Measurements from ENCODE around the gene FUT7.

Gene FUT7

DNA sequence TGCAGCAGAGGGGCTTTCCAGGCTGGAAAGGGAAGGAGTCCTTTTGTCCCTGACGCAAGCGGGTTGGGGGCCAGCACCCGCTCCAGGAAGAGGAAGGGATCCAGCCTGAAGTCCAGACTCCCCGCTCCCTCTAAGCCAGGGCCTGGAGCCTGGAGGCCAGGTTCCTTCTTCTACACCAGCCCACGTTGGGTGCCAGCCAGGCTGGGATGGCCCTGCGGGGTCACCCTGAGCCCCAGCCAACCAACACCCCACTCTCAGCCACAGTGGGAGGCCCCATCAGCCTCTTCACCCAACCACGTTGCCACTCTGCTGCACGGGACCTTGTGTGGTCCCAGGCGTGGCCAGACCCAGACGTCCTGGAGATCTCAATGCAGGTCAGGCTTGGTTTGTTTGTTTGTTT lies 970 bp upstream of the FUT7 start:
- peak; percentile 76 for DNase-seq

DNA sequence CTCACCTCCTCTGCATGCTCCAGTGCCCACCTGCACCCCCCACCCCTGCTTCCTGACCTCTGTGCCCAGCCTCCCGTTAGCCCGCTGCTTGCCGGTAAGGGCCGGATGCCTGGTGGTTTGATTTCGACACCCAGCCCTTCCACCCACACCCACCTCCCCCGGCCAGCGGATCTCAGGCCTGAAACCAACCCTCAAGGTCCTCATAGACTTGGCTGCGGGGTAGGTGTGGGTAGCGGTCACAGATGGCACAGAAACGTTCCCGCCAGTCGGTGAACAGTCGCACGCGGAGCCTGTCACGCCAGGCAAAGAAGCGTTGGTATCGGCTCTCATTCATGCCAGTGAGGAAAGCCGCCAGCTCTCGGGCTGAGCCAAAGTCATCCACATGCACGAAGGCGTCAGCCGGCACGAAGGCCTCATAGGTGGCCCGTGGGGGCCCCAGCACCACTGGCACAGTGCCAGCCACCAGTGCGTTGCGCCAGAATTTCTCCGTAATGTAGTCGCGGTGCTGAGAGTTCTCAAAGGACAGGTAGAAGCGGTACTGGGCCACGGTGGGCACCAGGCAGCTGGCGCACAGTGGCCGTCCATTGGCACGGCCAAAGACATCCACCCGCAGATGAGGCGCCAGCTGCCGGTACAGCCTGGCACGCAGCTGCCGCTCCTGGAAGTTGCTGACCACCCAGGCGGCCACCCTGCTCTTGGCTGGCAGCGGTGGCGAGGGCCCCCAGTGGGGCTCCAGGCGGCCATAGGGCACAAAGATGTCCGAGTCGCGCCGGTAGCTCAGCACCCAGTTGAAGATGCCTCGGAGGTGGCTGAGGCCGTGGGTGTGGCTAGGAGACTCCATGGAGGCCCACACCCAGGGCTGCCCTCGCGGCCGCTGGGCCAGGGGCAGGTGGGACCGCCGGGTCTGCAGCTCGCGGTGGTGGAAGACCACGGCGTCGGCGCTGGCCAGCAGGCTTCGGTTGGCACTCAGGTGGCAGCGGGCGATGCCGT lies 1.1 kb downstream of the FUT7 start:
- DNase-seq: peak; percentile 85

DNA sequence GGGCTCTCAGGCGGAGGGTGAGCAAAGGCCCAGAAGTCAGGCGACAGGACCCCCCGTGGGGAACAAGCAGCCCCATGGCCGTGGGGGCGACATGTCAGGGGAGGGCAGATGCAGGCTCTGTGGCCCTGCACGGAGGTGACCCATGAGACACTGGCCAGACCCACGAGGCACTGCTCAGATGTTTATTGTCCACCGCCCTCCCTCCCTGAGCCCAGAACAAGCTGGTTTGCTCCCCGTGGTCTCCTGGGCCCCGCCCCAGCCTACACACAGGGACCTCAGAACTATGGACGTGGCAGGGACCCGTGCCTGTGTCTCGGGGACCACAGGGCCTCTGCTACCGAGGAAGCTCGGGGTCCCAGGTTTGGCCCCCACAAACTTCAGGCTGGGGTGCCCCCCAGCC lies 1.9 kb downstream of the FUT7 start:
- peak; percentile 49 for DNase-seq

DNA sequence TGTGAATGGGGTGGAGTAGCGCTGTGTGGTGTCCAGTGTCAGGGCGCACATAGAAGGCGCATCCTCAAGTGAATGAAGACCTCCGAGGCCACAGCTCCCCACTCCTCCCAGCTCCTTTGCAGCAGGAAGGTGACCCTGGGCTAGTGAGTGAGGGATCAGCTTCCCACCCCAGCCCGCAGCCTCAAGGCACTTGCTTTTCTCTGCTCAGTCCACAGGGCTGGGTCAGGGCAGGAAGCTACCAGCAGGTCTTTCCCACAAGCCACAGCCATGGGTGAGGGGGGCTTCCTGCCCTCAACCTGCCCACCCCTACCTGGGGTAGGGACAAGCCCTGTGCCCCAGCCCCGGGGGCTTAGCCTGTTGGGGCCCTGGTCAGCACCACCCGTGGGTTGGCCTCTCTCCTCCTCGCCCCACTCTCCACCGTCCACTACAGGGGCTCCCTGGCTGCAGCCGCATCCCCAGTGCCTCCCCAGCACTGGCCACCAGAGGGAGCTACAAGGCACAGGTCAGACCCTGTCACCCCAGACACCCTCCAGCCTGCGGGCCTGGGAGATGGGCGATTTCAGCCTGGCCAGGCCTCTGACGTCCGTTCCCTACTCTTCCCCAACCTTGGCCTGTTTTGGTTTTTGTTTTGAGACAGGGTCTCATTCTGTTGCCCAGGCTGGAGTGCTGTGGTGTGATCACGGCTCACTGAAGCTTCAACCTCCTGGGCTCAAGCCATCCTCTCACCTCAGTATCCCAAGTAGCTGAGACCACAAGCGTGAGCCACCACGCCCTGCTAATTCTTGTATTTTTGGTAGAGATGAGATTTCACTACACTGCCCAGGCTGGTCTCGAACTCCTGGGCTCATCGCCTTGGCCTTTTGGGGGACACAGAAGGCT lies 2.6 kb downstream of the FUT7 start:
- peak; percentile 83 for DNase-seq

DNA sequence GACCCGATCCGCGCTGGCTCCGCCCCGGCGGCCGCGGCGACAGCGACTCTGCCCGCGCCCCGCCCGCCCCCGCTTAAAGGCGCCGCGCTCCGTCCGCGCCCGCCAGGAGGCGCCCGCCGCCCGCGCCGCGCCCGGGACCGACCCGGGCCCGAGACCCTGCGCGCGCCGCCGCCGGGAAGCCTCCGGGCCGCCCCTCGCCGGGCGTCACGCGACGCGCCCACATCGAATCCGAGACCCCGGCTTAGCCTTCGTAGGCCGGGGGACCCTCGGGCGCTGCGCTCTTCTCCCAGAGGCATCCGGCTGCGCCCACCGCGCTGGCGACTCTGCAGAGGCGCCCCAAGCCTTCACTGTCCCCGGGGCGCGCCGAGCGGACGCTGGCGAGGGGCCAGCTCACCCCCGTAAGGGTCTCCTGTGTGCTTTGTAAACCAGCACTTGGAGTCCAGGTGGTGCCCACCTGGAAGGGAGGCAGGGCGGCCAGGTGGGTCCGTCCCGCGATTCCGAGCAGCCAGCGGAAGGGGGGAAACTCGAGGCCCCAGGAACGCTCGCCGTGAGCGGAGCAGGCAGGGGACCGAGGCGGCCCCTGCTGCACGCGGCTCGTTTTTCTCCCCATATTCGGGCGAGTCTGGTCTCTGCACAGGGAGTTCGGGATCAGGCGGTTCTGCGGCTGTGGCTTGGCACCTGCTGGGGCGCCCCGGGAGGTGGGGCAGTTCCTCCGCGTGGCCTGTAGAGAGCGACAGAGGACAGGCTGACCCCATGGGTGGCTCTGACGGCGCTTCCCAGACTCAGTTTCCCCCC lies 3.4 kb downstream of the FUT7 start:
- peak; percentile 80 for DNase-seq

DNA sequence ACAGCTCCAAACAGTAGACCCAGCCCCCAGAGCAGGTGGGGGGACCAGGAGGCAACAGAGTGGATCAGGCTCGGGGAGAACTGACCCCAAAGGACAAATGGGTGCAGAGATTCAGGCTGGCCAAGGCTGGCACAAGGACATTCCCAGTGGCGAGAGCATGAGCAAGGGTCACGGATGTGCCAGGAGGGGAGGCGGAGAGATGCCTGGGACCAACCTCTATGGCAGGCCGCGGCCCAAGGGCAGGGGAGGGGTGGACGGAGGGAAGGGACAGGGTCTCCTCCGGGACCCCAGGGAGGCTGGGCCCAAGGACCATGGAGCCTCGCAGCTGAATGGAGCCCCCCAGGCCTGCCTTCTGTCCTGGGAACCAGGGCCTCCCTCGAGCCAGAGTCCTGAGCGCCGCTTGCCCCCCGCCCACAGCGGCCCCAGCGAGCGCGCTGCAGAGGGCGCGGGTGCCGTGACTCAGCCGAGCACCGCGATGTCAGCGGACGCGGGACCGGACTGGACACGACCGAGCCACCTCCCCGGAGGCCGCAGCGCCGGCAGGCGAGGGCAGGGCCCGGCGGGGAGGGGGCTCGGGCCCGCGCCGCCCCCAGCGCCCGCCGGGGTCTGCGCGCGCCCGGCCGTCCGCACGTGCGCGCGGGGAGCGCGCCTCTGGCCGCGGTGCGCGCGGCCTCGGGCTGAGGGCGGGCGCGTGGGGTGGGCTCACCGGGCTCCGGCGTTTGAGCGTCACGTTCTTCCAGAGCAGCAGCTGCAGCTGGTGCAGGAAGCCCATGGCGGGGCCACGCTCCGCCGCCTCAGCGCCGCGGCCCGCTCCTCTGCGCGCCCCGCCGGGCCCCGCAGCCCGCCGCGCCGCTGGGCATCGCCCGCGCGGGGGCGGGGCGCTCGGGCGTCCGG lies 4.3 kb downstream of the FUT7 start, which contains the start of gene ABCA2:
Gene ABCA2, minus strand, starts transcription at position 869 of the 894 bp plus-strand sequence. Its CDS starts 97 bp downstream, at position 772.
- no peak for DNase-seq

DNA sequence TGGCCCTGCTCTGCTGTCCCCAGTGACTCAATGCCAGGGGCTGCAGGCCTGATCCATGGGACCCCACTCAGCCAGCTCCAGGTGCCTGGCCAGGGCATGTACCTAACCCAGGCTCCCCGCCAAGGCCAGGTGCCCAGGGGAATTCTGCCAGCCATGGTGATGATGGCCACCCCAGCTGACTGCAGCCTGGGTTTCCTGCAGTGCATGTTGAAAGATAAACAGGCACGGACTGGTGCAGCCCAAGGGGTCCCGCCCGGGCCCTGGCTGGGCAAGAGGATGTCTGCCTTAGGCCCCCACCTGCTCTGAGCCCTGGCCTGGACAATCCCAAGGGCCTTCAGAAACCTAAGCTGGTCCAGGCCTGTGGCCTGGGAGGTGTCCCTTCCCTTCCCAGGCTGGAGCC lies 5.1 kb downstream of the FUT7 start:
- no peak for DNase-seq

DNA sequence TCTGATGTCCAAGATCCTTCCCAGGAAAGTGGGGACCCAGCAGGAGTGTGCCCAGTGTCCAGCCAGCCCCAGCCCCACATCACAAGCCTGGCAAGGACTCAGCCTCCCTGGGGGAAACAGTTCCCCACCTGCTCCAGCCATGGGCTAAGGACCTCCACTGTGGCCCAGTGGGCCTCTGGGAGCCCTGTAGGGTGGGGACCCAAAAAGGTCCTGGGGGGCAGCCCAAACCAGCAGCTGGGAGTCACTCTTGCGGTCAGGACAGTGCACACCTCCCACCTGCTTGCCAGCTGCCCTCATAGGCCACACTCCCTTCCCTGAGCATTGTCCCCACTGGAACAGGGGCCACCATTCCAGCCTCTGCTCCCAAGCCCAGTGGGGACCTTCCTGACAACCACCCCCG lies 5.5 kb downstream of the FUT7 start:
- no peak for DNase-seq

DNA sequence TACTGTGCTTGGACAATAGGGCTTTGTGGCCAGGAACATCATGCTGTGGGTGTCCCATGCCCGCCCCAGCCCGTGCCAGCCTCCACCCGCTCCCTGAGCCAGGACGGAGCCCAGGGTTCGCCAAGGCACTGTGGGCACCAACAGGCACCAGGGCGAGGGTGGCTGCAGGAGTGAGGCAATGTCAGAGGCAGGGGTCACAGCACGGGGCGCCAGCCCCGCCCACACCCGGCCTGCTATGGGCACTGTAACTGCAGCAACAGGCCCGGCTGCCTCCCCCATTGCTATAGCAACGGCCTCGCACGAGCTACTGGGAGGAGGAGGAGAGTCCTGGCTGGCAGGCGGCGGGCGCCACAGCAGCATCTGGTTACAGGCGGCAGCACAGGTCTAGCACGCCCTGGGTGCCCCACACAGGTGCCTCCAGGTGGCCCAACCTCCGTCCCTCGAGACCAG lies 6.3 kb downstream of the FUT7 start:
- DNase-seq: no peak

DNA sequence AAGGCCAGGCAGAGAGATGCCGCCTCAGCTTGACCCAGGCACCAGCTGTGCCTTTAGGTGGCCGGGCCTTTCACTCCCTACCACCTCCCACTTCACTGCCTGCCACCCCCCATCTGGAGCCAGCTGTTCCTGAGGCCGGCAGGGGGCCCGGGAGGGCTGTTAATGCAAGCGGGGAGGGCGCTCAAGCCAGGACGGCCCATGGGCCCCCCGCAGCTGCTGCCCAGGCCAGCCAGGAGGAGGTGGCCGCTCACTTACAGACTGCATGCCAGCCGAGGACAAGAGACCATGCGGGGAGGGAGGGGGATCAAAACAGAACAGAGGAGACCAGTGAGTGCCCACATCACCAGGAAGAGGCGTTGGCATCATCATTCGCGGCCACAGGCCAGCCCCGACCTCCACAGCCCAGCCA lies 8.3 kb downstream of the FUT7 start:
- DNase-seq: no peak

DNA sequence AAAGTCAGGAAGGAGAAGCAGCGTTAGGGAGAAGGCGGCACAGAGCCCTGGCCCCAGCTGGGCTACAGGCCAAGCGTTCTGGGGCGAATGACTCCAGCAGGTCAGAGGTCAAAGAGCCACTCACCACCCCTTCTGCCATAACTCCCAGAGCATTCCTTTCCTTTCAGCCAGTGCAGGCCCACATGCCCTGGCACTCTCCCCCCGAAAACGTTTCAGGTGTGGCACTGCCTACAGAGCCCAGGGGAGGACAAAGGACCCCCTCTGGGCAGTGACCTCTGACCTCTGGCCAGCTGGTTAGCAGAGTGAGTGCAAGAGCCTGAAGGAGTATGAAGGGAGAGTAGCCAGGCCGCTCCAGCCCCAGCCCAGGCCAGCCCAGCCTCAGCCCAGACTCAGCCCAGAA lies 8.7 kb downstream of the FUT7 start:
- no peak for DNase-seq

DNA sequence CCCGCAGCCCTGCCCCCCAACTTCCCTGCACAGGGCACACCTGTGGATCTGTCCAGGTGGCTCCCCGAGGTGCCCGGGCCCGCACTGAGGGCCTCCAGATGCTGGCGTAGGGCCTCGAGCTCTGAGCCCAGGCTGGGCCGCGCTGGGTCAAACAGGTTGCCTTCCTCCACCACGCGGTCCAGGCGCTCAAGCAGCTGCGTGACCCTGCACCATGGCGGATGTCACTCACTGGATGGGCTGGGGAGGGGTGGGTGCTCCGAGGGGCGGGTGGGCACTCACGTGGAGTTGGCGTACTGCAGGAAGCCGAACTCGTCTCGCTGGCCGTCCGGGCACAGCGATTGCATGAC lies 9.3 kb downstream of the FUT7 start:
- DNase-seq: no peak

DNA sequence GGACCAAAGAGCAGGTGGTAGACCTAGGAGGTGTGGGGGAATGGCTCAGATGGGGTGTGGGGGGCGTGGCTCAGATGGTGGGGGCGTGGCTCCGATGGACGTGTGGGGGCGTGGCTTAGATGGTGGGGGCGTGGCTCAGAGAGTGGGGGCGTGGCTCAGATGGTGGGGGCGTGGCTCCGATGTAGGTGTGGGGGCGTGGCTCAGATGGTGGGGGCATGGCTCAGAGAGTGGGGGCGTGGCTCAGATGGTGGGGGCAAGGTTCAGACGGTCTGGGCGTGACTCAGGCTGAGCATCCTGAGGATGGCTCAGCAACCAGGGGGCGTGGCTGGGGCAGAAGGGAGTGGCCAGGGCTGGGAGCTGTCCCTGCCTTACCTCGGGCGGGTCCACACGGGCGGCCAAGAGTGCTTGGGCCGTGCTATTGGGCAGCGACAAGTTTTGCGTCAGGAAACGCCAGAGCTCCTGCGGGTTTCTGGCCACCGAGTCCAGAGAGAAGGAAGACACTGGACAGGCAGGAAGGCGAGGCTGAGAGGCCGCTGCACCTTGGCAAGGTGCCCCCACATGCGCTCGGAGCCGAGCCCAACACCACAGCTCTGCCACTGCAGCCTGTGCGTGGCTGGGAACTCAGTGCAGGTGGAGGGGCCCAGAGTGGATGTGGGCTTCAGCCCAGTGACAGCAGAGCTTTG lies 9.8 kb downstream of the FUT7 start:
- peak; percentile 96 for DNase-seq

DNA sequence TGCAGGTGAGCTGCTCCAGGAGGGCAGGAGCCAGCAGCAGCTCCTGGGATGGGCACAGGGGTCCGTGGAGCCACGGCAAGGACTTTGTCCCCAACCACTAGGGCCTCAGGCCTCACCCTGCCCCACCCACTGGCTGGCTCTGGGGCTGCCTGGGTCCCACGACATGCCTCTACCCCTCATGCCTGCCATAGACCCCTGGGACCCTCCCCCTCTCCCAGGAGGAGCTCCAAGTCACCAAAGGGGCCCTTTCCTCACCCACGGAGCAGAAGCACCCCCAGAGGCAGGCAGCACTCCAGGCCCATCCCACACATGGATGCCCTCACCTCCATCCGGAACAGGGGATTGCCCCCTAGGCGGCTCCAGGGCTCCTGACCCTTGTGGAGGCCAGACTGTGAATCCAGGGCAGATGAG lies 10.3 kb downstream of the FUT7 start:
- no peak for DNase-seq

DNA sequence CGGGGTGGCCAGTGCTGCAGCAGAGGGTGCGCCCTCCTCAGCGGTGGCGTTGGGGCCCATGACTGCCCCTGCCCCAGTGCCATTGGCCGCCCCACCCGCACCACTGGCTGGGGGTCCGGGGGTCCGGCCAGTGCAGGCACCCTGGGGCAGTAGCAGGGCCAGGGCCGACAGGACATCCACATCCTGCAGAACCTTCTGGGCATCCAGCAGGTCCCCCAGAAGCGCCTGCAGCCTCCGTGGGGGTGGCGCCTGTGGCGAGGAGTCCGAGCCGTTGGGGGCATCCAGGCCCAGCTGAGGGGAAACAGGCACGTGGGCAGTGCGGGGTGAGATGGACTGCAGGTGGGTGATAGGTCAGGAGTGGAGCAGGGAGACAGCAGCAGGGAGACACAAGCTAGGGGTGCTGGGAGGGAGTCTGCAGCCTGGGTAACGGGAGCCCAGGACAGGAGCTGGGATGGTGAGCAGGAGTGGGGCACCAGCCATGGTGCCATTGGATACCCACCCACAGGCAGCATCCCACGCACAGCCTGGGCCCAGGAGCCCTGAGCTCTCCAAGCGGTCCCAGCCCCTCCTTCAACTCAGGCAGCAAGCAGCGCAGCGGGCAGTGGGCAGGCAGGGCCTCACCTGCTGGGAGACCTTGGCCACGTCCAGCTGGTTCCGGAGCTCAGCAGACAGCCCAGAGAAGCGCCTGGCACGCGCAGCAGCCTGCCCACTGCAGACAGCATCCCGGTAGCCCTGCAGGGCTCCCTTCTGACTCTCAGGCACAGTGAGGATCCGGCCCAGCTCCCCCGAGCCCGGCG lies 10.9 kb downstream of the FUT7 start:
- no peak for DNase-seq

DNA sequence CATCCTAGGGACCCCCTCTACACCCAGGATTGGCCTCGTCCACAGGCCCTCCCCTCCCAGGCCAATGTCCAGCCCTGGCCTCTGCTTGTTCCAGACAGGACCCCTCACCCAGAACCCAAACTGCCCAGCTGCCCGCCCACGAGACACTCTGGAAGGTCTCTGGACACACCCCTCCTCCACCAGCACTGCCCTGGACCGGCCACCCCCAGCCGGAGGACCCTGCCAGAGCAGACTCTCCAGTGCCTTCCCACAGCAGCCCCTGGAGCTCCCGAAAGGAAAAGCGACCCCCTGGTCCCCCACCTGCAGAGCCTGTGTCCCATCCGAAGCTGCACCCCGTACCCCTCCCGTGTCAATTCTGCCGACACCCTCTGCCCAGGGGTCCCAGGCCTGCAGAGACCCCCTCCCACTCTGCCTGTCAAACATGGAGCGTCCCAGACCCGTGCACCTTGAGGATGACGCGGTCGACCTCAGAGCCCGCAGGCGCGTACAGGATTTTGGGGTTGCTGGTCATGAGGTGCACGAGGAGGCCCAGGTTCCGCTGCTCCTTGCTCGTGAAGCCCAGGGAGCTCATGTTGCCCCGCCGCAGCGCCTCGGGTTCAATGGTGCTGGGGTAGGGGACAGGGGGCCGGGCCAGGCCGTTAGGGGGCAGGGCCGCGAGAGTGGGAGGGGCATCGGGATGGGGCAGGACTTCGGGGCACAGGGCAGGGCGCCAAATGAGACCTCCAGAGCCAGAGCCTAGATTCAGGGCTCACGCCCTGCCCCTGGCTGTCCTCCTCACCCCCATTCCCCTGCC lies 11.8 kb downstream of the FUT7 start:
- no peak for DNase-seq

DNA sequence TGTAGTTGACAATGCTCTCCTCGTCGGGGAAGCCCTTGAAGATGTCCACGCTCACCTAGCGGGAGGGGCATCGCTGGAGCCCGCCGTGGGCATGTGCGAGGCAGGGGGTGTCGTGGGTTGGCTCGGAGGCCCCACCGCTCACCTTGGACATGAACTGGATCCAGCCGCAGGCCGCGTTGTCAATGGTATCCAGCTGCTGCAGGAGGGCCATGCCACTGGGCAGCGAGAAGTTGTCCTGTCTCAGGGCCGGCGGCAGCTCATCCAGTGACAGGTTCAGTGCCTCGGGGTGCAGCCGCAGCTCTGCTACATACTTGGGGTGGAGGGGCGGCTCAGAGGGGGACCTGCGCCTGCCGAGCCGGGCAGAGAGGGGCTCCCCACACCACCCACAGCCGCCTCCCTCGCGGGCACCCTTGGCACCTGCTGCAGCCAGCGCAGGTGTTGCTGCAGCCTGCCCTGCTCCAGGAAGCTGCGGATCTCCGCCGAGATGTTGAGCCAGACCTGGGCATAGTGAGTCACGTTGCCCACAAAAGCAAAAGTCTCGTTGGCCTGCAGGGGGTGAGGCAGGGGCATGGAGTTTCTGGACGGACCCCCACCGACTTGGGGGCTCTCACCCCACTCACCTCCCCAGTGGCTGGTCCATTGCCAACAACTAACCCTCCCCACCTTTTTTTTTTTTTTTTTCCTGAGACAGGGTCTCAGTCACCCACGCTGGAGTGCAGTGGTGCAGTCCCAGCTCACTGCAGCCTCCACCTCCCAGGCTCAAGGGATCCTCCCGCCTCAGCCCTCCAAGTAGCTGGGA lies 12.9 kb downstream of the FUT7 start:
- DNase-seq: no peak

DNA sequence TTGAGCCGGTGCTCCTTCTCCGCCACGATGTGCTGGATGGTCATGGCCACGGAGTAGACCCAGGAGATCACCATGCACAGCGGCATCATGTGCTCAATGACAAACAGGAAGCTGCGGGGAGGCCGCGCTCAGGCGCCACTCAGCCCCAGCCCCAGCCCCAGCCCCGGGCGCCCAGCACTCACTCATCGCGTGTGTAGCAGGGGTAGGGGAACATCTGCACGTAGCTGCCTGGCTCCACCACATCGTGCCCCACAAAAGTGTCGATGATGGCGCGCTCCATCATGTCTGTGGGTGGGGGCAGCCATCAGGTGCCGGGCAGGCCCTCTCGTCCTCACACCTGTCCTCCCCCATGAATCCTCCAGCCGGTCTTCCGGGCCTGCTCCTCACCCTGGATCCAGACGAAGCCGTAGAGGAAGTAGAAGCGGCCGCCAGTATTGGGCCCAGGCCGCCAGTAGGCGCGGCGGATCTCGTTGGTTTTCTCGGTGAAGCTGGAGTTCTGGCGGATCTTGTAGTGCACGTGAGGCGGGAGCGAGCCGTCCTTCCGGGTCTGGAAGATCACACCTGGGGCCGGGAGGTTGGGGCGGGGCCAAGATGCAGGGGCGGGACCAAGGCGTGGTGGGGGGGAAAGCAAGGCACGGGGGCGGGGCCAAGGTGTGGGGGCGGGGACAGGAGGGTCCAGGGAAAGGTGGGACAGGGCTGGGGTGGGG lies 13.9 kb downstream of the FUT7 start:
- DNase-seq: no peak
